Parathyroid adenoma (tissue), 2 donors: Measurements from ENCODE around the gene COL26A1.

Source experiments
- H2AFZ ChIP-seq: fragments of 300-600 bp; sonication (generic); one replicate; pipeline ENCODE4 v1.7.0; 2017; ENCODE audit warnings: antibody characterized with exemption, mild to moderate bottlenecking
- H3K27ac ChIP-seq: fragments of 300-600 bp; sonication (generic); one replicate; pipeline ENCODE4 v1.7.0; 2017
- H3K27me3 ChIP-seq: fragments of 300-600 bp; sonication (generic); one replicate; pipeline ENCODE4 v1.7.0; 2017; ENCODE audit warnings: low read length; ENCODE audit not compliant: control insufficient read depth, insufficient read depth
- H3K36me3 ChIP-seq: fragments of 300-600 bp; sonication (generic); one replicate; pipeline ENCODE4 v1.7.0; 2017; ENCODE audit warnings: low read length; ENCODE audit not compliant: control insufficient read depth, insufficient read depth
- H3K4me1 ChIP-seq: fragments of 300-600 bp; sonication (generic); one replicate; pipeline ENCODE4 v1.7.0; 2017; ENCODE audit warnings: control low read depth
- H3K4me2 ChIP-seq: fragments of 300-600 bp; sonication (generic); one replicate; pipeline ENCODE4 v1.7.0; 2017; ENCODE audit warnings: low read length
- H3K4me3 ChIP-seq: fragments of 300-600 bp; sonication (generic); one replicate; pipeline ENCODE4 v1.7.0; 2017; ENCODE audit warnings: low read depth, low read length
- H3K79me2 ChIP-seq: fragments of 300-600 bp; sonication (generic); one replicate; pipeline ENCODE4 v1.7.0; 2017; ENCODE audit warnings: control low read depth
- H3K9ac ChIP-seq: fragments of 300-600 bp; sonication (generic); one replicate; pipeline ENCODE4 v1.7.0; 2017; ENCODE audit warnings: mild to moderate bottlenecking
- H3K9me3 ChIP-seq: fragments of 300-600 bp; sonication (generic); one replicate; pipeline ENCODE4 v1.7.0; 2017; ENCODE audit warnings: low read length; ENCODE audit not compliant: control insufficient read depth
- CTCF ChIP-seq: fragments of 300-600 bp; sonication (generic); IDR thresholded peaks from one replicate; pipeline ENCODE4 v1.7.0; 2017; ENCODE audit warnings: antibody characterized with exemption, mild to moderate bottlenecking
- donor health status: primary hyperparathyroidism.

COL26A1 gene

DNA sequence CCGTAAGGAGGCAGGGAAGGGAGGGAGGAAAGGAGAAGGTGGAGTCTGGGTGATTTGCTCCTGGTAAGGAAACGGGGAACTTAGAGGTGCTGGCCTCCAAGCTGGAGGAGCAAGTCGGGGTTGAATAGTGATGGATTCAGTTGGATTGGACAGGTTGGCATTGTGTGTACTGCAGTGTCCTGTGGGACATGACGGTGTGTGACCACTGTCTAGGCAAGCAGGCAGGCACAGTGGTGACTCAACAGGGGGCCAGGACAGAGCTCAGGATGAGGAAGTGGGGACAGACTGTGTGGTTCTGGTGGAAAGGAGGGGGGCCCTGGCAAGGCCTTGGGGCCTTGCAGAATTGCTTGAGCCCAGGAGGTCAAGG, 48.8 kb downstream of the COL26A1 start:
- H3K4me1 ChIP-seq: no peaks in the 10 kb centered on the region
- no peak overlapping the region for H3K9ac ChIP-seq
- TF ChIP-seq CTCF: no peak
- H3K4me2 ChIP-seq: no peak overlapping the region
- no peak overlapping the region for H2AFZ ChIP-seq
- H3K4me3 ChIP-seq: no peak overlapping the region
- no peaks in the 10 kb centered on the region for H3K27me3 ChIP-seq
- no peaks in the 10 kb centered on the region for H3K79me2 ChIP-seq
- H3K36me3 ChIP-seq: no peaks in the 10 kb centered on the region
- no peaks in the 10 kb centered on the region for H3K9me3 ChIP-seq
- H3K27ac ChIP-seq: no peak overlapping the region

DNA sequence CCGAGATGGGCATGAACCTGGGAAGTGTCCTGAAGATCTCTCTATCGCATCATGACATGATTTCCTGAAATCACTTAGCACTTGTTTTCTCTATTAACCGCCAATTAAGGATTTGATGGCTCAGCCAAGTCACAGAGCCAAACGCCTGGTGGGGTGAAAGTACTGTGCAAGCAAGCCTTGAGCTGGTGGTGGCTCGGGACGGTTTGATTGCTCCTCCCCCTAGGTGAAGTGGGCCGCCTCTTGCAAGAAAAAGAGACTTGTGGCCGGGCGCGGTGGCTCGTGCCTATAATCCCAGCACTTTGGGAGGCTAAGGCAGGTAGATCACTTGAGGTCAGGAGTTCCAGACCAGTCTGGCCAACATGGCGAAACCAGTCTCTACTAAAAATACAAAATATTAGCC, 50.3 kb downstream of the COL26A1 start:
- Histone ChIP-seq H2AFZ (no peak overlapping the region), H3K4me3 (no peak overlapping the region), H3K4me2 (no peak overlapping the region), H3K9me3 (no peaks in the 10 kb centered on the region), H3K9ac (no peak overlapping the region), H3K36me3 (no peaks in the 10 kb centered on the region), H3K4me1 (no peaks in the 10 kb centered on the region), H3K79me2 (no peaks in the 10 kb centered on the region), H3K27ac (no peak overlapping the region), H3K27me3 (no peaks in the 10 kb centered on the region)
- no peak for TF ChIP-seq CTCF

DNA sequence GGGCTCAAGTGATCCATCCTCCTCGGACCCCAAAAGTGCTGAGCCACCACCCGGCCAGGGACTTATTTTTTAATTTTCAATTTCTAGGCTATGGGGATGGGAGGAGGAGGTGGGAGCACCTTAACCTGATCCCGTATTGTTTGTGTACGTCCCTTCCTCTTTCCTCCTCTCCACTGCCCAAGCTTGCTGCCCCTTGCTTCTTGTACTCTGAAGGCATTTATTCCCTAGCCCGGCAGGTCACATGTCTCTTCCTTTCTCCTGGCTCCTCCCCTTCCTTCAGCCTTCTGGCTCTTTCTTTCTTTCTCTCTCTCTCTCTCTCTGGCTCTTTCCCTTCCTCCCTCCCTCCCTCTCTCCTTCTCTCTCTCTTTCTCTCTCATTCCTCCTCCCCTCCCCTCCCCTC, 56.0 kb downstream of the COL26A1 start:
- no peak overlapping the region for H3K27ac ChIP-seq

GRCh38 chr7:101419831-101420230, 57.2 kb downstream of the COL26A1 start:
- H3K4me1 ChIP-seq: no peaks in the 10 kb centered on the region
- H3K4me2 ChIP-seq: no peak overlapping the region
- H2AFZ ChIP-seq: no peak overlapping the region
- H3K79me2 ChIP-seq: no peaks in the 10 kb centered on the region
- TF ChIP-seq CTCF: no peak
- no peak overlapping the region for H3K9ac ChIP-seq
- no peak overlapping the region for H3K4me3 ChIP-seq
- no peaks in the 10 kb centered on the region for H3K9me3 ChIP-seq
- no peaks in the 10 kb centered on the region for H3K36me3 ChIP-seq
- no peak overlapping the region for H3K27ac ChIP-seq
- no peaks in the 10 kb centered on the region for H3K27me3 ChIP-seq

More for the DNA sequence above, 56.0 kb downstream of the COL26A1 start:
- H3K4me2 ChIP-seq: no peak overlapping the region
- H2AFZ ChIP-seq: no peak overlapping the region
- no peaks in the 10 kb centered on the region for H3K27me3 ChIP-seq
- no peaks in the 10 kb centered on the region for H3K4me1 ChIP-seq
- H3K9me3 ChIP-seq: no peaks in the 10 kb centered on the region
- no peaks in the 10 kb centered on the region for H3K79me2 ChIP-seq
- no peak overlapping the region for H3K4me3 ChIP-seq
- no peak overlapping the region for H3K9ac ChIP-seq
- TF ChIP-seq CTCF: no peak
- no peaks in the 10 kb centered on the region for H3K36me3 ChIP-seq

- no peak overlapping the region for H2AFZ ChIP-seq
- H3K4me1 ChIP-seq: no peaks in the 10 kb centered on the region
- H3K9me3 ChIP-seq: no peaks in the 10 kb centered on the region
- no peak overlapping the region for H3K4me2 ChIP-seq
- H3K27me3 ChIP-seq: no peaks in the 10 kb centered on the region
- no peak for TF ChIP-seq CTCF
- H3K36me3 ChIP-seq: no peaks in the 10 kb centered on the region
- no peaks in the 10 kb centered on the region for H3K79me2 ChIP-seq
- no peak overlapping the region for H3K9ac ChIP-seq
- no peak overlapping the region for H3K4me3 ChIP-seq
- no peak overlapping the region for H3K27ac ChIP-seq
Measured at GRCh38 chr7:101420436-101420835, 57.8 kb downstream of the COL26A1 start.
